ENCODE results near the gene RNPEPL1. TPM values are rescaled to one million over a fixed set of nuclear protein-coding genes. Genes with fewer than 3 reads are reported as not detected.
"Not testable (repeated sequence)": the region's sequence is repeated elsewhere in the genome, so short reads cannot be mapped to it uniquely, and the experiment has no call there.

Gene RNPEPL1
- total and polyA plus RNA-seq, 7 donors = 48.8 to 79.6 (median 59.4) TPM

DNA sequence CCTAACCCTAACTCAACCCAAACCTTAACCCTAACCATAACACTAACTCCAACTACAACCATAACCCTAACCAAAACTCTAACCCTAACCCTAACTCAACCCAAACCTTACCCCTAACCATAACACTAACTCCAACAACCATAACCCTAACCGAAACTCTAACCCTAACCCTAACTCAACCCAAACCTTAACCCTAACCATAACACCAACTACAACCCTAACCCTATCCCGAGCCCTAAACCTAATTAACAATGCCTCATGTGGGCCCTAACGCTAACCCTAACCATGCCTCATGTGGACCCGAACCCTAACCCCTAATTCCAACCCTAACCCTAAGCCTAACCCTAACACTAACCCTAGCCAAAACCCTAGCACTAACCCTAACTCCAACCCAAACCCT is 45.5 kb downstream of the RNPEPL1 start:
- 97% methylated on average over 4 of the region's 4 CpGs for WGBS, 3 donors
- no peaks in the 10 kb centered on the region for H3K9me3 ChIP-seq
- ATAC-seq = no peak
- no peak for DNase-seq
- intact Hi-C loops (cut with DNase I) = no loop called here
- H3K4me3 ChIP-seq = no peak overlapping the region
- no peak for TF ChIP-seq CTCF (IDR thresholded peaks at IDR 0.05)
- peaks cover 13% of the 10 kb centered on the region for H3K4me1 ChIP-seq
- no peak overlapping the region for H3K27ac ChIP-seq
- no peaks in the 10 kb centered on the region for H3K27me3 ChIP-seq (ENCODE audit: insufficient read depth in 3 of 3, low read length in 2 of 3)
- peaks cover 0 to 5% of the 10 kb centered on the region in 2 donors for H3K36me3 ChIP-seq (ENCODE audit: insufficient read depth in 1 of 2, low read depth in 1 of 2)

DNA sequence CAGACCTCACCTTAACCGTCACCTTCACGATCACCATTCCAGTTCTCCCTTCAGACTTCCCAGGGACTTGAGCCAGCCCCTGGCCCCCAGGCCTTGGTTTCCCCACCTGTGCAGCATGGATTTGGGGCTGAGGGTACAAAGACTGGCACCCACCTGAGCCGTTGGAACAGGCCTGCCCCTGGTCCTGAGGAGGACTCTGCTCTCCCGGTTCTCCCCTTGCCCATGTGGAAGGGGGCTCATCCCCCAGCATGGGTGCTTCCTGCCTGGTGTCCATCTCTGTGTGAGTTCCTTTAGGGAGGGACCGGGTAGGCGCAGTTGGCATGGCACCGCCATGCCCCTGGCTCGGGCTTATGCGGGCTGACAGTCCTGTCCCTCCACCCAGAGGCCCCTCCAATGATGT is 46.1 kb downstream of the RNPEPL1 start:
- Histone ChIP-seq H3K27me3 (ENCODE audit: insufficient read depth in 3 of 3, low read length in 2 of 3) (no peaks in the 10 kb centered on the region), H3K36me3 (ENCODE audit: insufficient read depth in 1 of 2, low read depth in 1 of 2) (peaks cover 0 to 5% of the 10 kb centered on the region in 2 donors), H3K4me3 (no peak overlapping the region), H3K27ac (no peak overlapping the region), H3K4me1 (peaks cover 13% of the 10 kb centered on the region), H3K9me3 (no peaks in the 10 kb centered on the region)
- no peak for TF ChIP-seq CTCF (IDR thresholded peaks at IDR 0.05)
- DNase-seq = peak in 1 of 2 donors; percentile 26
- WGBS, 3 donors = 93 to 97% (median 94%) methylated on average over 9 of the region's 9 CpGs
- intact Hi-C loops (cut with DNase I) = no loop called here
- no peak for ATAC-seq

GRCh38 chr2:240615396-240615795 is 47.1 kb downstream of the RNPEPL1 start:
- ATAC-seq (no peak), DNase-seq (no peak)
- 88 to 94% (median 91%) methylated on average over 2 of the region's 2 CpGs for WGBS, 3 donors
- Histone ChIP-seq H3K27ac (no peak overlapping the region), H3K4me3 (no peak overlapping the region), H3K36me3 (ENCODE audit: insufficient read depth in 1 of 2, low read depth in 1 of 2) (peaks cover 0 to 5% of the 10 kb centered on the region in 2 donors), H3K9me3 (no peaks in the 10 kb centered on the region), H3K27me3 (ENCODE audit: insufficient read depth in 3 of 3, low read length in 2 of 3) (no peaks in the 10 kb centered on the region), H3K4me1 (peaks cover 13% of the 10 kb centered on the region)
- intact Hi-C loops (cut with DNase I) = no loop called here
- no peak for TF ChIP-seq CTCF (IDR thresholded peaks at IDR 0.05)

GRCh38 chr2:240615820-240616547 is 47.7 kb downstream of the RNPEPL1 start:
- Histone ChIP-seq H3K4me1 (peaks cover 13% of the 10 kb centered on the region), H3K36me3 (ENCODE audit: insufficient read depth in 1 of 2, low read depth in 1 of 2) (peaks cover 0 to 5% of the 10 kb centered on the region in 2 donors), H3K9me3 (no peaks in the 10 kb centered on the region), H3K4me3 (no peak overlapping the region), H3K27ac (no peak overlapping the region), H3K27me3 (ENCODE audit: insufficient read depth in 3 of 3, low read length in 2 of 3) (no peaks in the 10 kb centered on the region)
- no peak for ATAC-seq
- DNase-seq = peak in 1 of 2 donors; percentile 25
- intact Hi-C loops (cut with DNase I) = no loop called here
- TF ChIP-seq CTCF (IDR thresholded peaks at IDR 0.05) = no peak
- WGBS, 3 donors = 78 to 86% (median 80%) methylated on average over 19 to 20 of the region's 20 CpGs

DNA sequence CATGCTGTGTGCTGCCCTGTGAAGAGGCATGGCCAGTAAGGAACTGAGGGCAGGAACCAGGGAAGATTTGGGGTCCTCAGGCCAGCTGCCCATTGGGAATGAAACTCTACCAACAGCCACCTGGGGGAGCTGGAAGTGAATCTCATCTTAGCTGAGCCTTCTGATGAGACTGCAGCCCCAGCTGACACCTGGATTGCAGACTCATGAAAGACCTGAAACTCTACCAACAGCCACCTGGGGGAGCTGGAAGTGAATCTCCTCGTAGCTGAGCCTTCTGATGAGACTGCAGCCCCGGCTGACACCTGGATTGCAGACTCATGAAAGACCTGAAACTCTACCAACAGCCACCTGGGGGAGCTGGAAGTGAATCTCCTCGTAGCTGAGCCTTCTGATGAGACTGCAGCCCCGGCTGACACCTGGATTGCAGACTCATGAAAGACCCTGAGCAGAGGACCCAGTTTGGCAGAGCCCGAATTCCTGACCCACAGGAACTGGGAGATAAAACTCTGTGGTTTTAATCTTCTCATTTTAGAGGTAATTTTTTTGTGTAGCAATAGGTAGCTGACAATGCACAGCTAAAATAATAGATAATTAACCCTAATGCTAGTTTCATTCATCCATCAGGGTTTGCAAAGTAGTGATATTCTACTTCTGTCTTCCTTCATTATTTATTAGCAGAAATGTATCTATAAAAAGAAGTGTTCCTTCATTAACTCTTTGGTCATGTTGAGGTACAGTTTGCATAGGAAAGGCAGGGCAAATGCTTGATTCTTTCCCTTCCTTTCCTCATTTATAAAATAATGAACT is 48.8 kb downstream of the RNPEPL1 start:
- DNase-seq; ATAC-seq; H3K4me3 ChIP-seq; H3K27ac ChIP-seq; H3K9me3 ChIP-seq; intact Hi-C loops (cut with DNase I); H3K36me3 ChIP-seq (ENCODE audit: insufficient read depth in 1 of 2, low read depth in 1 of 2); H3K27me3 ChIP-seq (ENCODE audit: insufficient read depth in 3 of 3, low read length in 2 of 3): not testable (repeated sequence)
- WGBS, 3 donors = 82 to 84% (median 83%) methylated on average over 5 of the region's 5 CpGs
- H3K4me1 ChIP-seq = peaks cover 13% of the 10 kb centered on the region

All from psoas muscle (tissue), 8 donors.